GM19193 (cell line): ENCODE results near the gene TAMALIN.

Experiments
- POLR2A ChIP-seq: IDR thresholded peaks from 4 replicates; pipeline ENCODE4 v1.6.1; 2011; ENCODE audit not compliant: insufficient read depth, insufficient read length; ENCODE audit errors: extremely low read depth

Gene TAMALIN

DNA sequence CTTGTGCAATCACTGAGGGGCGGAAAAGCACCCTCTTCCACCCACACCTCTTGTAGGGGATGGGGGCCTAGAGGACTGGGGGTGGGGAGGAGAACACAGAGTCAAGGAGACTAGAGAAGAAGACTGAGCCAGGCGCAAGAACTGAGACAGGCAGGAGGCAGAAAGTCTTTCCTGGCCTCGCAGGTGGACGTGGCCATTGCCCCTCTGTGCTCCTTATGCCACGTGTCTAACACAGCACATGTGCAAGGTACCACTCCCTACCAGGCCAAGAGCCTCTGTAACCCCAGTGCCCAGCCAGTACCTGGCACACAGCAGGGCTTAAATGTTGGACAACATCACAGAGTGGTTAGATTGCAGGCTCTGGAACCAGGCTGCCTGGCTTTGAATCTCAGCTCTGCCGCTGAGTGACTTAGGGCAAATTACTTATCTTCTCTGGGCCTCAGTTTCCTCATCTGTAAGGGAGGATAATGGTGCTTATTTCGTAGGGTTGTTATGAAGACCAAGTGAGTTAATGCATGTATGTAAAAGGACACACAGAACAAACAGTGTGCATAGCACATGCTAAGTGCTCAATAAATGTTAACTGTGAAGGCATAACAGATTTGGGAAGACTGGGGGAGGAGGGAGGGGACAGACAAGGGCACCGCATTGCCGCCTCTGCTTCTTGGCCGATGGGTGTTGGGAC, 1.4 kb upstream of the TAMALIN start:
- no peak for TF ChIP-seq POLR2A

DNA sequence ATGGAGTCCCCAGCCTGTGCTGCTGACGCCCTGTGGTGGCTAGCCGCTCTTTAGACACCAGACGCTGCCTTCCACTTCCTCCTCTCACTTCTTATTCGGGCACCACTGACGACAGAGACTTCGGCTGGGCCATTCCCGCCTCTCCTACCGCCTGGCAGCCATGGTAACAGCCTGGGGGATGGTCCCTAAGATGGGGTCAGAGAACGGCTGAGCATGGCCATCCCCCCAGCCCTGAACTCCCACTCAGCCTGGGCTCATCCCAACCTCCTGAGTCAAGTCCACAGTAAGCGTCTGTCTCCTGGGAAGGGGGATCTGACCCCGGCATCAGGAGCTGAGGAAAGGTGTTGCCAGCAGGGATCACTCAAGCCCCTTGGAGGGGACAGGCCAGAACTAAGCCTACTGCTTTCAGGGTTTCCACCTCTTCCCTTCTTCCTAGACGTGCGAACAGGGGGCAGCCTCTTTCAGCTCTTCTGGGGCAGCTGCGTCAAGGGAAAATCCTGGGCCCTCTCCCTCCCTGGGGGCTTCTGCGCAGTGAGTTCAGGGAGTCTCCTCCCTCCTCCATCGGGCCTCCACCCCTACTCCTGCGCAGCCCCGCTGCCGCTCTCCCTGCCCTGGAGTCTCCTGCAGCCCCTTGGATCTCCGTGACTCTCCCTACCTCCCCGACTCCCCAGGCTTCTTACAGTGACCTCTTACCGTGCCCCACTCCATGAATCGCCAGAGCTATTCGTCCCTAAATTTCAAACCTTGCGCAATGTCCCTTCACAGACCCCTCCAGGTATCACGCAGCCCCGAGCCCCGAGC, 643 bp upstream of the TAMALIN start:
- TF ChIP-seq POLR2A = no peak

DNA sequence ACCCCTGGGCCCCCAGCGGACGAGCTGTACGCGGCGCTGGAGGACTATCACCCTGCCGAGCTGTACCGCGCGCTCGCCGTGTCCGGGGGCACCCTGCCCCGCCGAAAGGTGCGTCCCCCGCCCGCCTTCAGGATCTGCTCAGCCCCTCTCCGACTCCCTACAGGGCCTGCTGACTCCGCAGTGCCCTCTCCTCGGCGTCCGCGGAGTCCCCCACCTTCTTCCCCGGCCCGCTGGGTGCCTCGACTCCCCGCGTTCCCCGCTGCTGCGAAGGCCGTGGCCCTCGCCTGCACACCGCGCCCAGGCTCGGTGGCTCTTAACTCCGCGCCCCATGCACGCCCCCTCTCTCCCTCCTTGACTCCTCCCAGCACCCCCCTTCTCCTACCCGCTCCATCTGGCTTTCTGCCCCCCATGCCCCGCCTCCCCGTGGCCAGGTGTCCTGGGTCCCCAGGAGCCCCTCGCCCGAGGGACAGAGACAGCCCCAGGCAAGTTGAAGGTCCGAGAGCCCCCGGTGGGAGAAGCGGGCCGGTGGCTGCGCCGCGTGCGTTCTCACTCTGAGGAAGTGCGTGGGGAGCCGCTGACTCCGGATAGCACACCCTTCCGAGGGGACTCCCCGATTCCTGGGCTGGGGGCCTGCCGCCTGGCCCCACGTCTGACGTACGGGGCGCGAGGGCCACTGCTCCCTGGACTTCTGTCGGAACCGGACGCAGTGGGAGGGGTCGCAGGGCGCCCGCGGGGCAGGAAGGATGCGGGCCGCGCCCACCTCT, 594 bp downstream of the TAMALIN start:
- TF ChIP-seq POLR2A = no peak

DNA sequence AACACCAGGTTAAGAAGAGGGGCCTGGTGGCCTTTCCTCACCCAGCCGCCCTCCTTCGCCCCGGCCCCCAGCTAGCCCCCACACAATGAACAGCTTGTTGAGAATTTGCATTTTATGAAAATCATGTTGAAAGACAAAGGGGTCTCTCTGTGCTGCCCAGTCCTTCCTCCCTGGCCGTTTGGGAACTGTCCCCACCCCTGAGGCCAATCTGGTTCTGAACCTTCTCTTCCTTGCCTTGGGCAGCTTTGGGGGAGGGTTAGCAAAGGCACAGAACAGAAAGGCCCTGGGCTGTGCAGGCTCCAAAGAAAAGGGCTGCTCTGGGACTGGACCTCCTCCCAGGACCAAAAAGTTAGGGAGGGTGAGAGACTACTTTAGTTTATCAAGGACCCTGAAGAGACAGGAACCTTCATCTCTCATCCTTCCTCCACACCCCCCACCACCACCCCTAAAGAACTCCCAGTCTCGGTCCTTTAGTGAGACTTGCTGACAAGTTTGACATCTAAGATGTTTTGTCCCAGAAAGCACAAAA, 1.3 kb downstream of the TAMALIN start:
- no peak for TF ChIP-seq POLR2A

DNA sequence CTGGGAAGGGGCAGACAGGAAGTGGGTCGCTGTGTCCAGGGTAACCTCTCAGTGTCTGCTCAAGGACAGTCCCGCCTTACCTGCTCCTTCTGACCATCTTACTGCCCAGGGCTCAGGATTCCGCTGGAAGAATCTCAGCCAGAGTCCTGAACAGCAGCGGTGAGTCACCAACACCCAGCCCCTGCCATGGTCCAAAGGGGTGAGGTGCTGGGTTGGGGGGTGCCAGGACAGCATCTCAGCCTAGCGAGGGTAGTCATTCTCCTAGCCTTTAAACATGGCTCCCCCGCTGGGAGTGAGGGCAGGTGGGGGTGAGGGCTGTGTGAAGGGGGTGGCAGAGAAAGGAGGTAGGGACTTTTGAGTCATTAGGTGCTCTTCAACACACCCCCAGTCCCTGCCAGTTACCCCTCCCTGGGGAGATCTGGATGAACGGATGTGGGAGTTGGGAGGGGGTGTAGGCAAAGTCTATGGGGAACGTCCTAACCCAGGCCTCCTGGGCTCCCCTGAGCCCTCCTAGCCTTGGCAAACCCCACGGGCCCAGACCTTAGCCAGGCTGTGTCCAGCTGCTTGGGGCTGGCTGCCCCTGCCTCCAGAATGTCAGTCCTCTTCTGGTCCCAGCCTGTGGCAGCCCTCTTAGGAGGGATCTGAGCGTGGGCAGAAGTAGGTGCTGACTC, 2.5 kb downstream of the TAMALIN start:
- TF ChIP-seq POLR2A = no peak

DNA sequence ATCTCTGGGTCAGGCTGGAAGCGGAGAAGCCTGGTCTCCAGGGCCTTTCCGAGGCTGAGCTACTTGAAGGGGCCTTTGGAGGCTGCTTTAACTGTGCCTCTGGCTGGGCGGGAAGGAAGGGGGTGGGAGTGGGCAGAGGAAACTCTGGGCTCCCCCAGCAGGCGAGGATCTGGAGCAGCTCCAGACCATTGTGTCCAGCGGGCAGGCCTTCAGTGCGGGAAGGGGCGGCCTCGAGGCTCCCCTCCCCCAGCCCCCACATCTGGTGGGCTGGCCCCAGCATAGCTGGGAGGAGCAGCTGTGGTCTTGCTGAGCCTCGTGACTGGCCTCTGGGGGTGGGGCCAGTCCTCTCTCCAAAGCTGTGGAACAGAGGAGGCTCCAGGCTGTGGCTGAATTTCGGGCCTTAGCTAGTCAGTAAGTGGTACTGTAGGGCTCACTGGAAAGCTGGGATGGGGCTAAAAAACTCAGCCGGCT, 3.4 kb downstream of the TAMALIN start:
- no peak for TF ChIP-seq POLR2A

DNA sequence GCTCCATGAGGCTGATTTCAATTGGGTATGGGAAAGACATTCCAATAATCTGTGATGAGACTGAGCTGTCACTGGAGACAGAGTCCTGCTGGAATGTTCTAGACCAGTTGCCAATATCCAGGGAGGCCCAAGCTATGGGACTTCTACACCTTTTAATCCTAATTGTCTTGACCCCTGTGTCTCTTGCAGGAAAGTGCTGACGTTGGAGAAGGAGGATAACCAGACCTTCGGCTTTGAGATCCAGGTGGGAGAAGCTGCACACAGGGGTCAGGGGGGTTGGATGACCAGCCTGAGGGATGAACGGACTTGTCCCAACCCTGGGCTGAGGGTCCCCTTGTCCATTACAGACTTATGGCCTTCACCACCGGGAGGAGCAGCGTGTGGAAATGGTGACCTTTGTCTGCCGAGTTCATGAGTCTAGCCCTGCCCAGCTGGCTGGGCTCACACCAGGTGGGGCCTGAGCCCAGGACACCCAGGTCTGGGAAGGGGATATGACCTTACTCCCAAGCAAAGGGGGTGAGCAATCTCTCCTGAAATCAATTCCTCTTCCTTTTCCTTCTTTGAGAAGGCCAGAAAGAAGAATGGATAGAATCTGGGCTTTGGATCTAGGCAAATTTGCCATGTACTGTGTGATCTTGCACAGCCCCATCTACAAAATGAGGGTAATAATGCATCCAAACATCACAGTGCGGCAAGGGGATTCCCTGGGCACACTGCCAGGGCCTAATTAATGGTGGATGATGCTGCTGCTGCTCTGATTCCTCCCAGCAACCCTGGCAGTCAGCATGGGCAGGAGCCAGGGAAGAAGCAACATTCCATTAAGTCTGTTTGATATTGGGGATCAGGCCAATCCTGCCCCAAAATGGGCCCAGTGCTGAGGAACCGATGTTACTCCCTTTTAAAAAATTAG, 4.2 kb downstream of the TAMALIN start:
- TF ChIP-seq POLR2A = no peak

DNA sequence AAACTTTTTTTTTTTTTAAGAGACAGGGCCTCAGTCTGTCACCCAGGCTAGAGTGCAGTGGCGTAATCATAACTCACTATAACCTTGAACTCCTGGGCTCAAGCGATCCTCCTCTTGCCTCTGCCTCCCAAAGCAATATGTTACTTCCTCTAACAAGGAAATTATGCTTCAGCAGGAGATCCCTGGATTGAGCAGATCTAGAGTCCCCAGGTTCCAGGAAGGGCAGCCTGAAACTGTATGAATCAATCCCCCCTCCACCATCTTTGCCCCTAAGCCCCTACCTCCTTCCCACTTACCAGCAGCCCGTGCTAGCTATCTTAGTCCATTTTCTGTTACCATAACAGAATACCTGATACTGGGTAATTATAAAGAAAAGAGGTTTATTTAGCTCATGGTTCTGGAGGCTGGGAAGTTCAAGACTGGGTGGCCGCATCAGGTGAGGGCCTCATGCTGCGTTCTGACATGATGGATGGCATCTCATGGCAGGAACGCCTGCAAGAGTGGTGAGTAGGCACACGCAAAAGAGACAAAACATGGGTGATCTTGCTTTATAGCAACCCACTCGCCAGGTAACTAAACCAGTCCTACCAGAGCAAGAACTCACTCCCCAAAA, 5.0 kb downstream of the TAMALIN start:
- no peak for TF ChIP-seq POLR2A

DNA sequence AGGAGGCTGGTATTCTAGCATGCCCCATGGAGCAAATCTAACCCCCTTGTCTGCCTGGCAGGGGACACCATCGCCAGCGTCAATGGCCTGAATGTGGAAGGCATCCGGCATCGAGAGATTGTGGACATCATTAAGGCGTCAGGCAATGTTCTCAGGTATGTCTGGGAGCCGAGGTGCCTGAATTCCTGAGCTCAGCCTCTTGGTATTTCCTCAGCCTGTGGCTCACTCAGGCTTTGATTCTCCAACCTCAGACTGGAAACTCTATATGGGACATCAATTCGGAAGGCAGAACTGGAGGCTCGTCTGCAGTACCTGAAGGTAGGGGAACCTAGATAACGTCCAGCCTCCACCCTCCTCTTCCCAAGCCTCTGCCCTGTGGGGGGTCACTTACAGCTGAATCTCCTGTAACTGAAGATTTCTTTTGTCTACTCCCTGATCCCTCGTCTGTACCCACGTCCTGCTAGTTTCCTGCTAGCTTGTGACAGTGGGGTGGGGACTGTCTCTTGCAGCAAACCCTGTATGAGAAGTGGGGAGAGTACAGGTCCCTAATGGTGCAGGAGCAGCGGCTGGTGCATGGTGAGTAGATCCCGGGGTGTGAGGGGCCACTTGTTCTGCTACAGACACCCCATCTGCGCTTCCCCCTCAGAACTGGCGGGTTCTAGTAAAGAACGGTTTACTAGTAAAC, 7.0 kb downstream of the TAMALIN start:
- TF ChIP-seq POLR2A = no peak

DNA sequence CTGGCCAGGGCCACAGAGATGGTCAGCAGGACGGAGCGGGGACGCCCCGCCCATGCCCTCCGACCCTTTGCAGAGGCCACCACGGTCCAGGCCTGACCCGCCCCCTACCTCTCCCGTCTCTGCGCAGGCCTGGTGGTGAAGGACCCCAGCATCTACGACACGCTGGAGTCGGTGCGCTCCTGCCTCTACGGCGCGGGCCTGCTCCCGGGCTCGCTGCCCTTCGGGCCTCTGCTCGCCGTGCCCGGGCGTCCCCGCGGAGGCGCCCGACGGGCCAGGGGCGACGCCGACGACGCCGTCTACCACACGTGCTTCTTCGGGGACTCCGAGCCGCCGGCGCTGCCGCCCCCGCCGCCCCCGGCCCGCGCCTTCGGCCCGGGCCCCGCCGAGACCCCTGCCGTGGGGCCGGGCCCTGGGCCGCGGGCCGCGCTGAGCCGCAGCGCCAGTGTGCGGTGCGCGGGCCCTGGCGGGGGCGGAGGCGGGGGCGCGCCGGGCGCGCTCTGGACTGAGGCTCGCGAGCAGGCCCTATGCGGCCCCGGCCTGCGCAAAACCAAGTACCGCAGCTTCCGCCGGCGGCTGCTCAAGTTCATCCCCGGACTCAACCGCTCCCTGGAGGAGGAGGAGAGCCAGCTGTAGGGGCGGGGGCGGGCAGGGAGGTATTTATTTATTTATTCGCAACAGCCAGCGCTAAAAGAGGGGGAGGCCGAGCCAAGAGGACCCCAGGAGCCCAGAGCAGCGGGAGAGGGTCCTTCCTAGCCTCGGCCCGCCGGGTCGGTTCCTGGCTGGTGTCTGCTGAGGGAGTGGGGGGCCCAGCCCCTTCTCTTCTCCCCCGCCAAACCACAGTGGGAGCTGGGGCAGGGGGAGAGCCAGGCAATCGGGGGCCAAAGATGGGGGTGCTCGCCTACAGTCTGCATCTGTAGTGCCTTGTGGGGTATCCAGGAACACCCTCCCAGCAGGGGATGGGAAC, 8.1 kb downstream of the TAMALIN start:
- no peak for TF ChIP-seq POLR2A

DNA sequence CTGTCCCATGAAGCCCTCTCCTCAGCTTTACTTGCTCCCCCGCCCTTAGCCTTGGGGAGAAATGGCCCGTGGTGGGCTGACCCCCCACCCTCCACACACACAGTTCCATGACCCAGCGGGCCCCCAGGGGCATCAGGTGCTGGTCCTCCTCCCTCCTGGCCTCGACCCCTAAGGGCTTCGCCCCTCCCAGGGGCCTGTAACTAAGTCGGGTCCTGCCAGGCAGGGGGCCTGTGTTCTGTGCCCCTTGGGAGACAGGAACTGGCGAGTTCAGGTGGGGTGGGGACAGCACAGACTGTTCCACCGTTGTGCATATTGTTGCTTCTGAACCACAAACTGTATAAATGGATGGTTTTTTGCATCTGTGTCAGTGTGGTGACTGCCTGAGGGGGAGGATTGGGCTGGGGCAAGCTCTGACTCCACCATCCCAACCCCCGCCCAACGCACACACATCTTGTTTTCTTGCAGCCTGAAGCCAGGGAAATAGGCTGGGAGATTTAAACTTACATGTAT, 8.8 kb downstream of the TAMALIN start:
- TF ChIP-seq POLR2A = no peak

DNA sequence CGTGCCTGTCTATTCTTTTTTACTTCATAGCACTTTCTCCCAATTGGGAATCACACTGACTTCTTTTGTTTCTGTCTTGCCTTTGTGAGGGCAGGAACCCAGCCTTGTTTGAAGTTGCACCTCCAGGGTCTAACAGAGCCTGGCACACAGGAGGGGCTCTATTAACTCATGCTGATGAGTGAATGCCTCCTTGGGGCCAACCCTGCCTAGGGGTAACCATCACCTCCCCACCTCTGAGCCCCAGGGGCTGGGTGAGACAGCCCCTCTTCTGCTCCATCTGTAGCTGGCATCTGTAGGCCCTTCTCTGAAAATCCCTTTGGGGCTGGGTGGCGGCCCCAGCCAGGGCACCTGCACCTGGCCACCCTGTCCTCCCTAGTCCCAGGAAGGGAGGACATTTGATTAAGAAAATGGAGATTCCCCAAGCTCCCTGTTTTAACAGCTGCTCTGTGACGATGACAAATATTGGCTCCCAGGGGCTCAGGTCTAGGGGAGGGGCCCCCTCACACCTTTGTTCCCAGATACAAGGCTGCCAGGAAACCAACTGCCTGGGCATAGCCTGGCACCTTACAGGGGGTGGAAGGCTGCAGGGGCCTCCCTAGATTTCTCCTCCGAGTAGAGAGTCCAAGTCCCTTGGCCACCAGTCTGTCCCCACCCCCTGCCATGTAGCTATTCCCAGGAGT, 11.8 kb downstream of the TAMALIN start:
- TF ChIP-seq POLR2A = no peak
